Stimulated activated CD8-positive, alpha-beta memory T cell treated with anti-CD3 and anti-CD28 coated beads, Interleukin-15, amount 100 ng/mL, for 48 hours (primary cell): ENCODE data around the gene CDH13.

Source experiments
- DNase-seq, 2 donors: peaks; one replicate each; pipeline ENCODE4 v3.0.0-alpha.2; 2020; ENCODE audit warnings: low read depth in 2 of 2

Gene CDH13

DNA sequence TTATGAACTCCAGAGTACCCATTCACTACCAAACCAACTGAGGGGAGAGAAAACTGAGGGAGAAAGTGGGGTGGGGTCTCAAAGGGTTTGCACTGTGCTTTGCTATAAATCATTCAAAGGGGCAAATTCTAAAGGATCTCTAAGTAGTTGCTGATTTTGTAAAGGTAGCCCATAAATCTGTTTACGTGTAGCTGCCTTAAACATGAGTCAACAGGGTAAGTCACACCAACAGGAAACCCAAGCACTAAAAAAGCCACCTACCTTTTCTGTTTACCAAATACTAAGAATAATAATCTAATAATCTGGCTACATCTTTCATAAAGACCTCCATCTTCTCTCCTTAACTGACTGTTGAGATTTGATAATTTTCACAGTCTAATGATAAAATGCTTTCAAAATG, 1172.6 kb downstream of the CDH13 start:
- no peak for DNase-seq

DNA sequence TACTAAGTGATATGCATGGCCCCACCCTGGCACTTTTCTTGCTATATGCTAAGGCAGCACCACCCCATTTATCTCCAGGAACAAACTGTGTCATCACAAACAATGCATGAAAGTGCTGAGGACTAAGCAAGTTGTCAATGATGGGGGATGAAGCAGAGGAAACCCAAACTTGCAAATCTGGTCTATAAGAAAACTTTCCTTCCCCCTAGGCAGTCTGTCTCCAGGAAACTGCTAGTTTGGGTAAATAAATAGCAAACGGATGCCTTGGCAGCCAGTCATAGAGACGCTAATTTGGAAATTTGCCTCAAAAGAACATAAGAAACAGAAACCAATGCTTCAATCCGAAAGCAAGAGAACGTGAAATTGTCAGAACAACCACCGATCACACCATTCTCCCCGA, 1175.4 kb downstream of the CDH13 start:
- no peak for DNase-seq

DNA sequence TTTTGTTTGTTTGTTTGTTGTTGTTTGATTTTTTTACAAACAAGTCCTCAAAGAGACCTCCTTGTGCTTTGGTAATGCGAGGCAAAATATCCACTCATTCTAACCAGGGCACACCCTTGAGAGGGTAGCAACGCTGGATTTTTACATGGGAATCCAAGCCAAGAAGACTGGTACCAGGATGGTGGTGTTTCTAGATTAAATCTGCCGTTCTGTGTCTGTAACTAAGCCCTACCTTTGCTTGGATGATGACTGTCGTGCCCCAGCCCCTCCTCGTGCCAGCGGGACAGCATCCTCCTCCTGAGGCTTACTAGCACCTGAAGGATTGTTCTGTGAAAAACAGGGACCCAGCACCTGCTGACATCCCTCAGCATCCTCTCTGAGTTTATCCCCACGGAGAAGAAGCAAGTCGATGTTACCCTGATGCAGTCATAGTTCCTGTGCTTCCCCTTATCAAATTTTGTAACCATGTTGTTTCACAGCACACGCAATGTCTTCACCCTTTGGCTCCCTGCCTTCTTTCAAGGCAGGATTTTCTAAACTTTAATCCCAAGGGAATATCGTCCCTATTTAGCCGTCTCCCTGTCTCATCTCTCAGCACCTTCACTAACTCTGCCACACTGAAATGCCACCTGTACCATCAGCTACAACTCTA, 1175.9 kb downstream of the CDH13 start:
- no peak for DNase-seq

DNA sequence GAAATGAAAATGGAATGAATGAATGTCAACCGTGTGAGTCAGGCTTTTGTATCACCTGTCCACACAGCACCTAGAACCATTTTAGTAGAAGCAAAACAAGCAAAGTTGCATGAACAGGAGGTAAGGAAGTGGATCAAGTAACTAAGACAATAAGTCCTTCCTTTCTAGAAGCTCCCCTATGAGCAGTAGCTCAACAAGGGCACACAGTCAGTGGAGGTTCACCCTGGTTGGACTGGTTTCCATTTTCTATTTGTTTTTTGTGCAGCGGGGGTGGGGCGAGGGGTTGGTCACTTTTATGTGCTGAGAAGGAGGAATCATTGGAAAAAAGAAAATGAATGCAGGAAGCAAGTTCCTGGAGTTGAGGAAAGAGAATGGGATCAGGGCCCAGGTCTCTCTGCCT, 1177.0 kb downstream of the CDH13 start:
- no peak for DNase-seq

DNA sequence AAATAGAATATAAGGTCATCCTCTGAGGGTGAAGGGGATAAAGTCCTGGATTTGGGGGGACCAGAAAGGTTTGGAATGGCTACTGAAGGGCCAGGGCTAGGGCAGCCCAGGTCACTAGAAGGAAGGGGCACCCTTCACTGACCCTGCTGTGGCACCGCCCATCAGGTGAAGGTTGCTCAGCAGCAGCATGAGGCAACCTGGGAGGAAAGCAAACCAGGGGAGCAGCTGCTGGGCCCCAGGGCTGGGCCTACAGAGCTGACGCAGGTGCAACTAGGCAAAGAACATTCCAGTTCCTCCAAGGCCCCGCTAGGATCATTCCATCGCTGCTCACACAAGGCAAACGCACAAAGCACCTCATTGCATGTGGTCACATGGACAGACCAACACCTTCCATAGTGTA, 1177.6 kb downstream of the CDH13 start:
- no peak for DNase-seq

DNA sequence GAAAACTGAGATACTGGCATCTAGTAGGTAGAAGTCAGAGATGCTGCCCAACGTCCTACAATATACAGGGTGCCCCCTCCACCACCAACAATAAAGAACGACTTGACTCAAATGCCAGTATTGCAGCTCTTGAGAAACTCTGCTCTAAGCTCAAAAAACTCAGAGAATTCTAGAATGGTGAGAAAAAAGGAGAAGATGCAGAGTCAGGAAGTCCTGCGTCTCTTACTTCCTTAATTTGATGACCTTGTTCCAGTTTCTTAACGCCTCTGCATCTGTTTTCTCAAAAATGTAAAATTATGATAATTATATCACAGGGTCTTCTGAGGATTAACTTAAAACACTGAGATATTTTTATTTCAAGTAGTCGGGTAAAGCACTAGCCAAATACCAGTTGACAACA, 1179.3 kb downstream of the CDH13 start:
- DNase-seq = no peak

DNA sequence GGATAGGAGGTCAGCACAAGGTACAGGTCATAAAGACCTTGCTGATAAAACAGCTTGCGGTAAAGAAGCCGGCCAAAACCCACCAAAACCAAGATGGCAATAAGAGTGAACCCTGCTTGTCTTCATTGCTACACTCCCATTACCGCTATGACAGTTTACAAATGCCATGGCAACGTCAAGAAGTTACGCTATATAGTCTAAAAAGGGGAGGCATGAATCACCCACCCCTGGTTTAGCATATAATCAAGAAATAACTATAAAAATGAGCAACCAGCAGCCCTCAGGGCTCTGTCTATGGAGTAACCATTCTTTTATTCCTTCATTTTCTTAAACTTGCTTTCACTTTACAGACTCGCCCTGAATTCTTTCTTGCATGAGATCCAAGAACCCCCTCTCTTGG, 1180.0 kb downstream of the CDH13 start:
- no peak for DNase-seq

DNA sequence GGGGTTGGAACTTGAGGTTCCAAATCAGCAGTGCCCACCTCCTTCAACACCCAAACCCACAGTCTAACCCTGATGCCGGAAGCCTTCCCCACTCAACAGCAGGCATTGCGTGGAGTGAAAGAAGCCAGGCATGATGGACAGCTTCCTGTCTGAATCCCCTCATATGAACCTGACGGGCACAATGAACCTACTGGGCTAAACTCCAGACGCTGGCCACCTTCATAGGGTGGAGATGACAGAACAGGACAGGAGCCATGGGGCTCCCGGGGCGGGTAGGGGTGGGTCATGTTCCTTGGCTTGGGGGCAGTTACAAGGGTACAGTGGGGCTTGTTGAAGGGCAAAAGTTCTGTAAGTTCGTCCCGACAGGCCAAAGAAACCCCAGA, 1180.5 kb downstream of the CDH13 start:
- no peak for DNase-seq

DNA sequence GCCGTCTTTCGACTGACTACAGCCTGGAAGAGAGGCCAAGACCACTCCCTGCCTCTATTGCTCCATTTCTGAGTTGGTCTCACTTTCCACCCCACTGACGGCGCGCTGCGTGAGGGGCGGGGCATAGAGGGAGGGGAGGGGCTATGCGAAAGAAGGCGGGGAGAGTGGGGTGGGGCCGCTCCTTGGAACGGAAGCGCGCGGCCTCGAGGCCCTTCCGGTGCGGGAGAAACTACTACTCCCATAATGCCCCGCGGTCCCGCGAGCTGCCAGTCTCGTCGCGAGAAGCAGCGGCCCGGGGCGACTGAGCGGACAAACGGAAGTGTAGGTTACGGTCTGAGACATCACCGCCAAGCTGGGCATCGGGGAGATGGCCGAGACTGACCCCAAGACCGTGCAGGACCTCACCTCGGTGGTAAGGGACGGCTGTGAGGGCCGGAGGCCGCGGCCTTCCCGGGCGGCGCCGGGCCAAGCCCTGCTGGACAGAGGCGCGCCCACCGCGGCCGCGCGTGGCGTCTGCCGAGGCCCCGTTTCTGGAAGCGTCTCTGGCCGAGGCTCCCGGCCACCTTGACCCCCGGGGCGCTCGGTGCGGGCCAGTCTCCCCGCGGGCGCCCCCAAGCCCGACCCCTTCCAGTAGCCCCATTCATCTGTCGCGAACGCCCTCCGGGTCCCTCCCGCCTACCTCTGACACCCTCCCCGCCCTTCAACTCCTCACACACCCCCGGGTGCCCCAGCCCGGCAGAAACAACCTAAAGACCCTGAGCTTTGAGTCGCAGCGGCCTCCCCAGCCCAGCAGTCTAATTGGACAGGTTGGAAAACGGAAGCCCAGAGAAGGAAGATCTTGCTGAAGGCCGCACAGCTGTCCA, 1181.2 kb downstream of the CDH13 start, which contains the start of gene HSBP1:
Gene HSBP1 (plus strand): TSS at position 269 of the 863 bp plus-strand sequence. CDS start 99 bp downstream, at position 368.
- DNase-seq = peak; percentile 84 to 91

DNA sequence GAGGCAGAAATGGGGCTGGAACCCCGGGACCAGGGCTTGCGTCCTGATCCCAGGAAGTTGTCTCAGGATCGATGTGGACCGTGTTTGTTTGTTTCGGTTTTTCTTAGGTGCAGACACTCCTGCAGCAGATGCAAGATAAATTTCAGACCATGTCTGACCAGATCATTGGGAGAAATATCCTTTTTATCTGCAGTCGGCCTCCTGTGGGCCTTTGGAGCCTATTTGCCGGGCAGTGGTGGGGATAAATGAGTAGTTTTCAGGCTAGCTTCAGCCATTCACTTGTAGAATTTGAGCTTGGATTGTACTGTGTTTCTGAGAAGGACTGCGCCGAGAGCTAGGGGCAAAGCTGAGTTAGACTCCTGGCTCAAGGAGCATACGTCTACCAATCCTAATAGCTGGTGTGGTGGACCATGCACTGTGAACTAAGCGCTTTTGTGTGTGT, 1181.8 kb downstream of the CDH13 start:
- no peak for DNase-seq

DNA sequence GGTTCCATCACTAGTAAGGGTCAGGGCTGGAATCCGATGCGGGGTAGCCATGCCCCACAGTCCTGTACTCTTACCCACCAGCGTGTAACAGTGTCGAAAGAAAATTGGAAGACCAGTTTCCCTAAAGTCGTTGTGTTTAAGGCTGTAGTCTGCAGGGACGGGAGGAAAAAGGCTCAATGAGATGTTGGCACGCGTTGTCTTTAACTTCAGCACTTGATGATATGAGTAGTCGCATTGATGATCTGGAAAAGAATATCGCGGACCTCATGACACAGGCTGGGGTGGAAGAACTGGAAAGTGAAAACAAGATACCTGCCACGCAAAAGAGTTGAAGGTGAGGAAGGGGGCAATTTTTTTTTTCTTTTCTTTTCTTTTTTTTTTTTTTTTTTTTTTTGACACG, 1182.3 kb downstream of the CDH13 start:
- DNase-seq = no peak

DNA sequence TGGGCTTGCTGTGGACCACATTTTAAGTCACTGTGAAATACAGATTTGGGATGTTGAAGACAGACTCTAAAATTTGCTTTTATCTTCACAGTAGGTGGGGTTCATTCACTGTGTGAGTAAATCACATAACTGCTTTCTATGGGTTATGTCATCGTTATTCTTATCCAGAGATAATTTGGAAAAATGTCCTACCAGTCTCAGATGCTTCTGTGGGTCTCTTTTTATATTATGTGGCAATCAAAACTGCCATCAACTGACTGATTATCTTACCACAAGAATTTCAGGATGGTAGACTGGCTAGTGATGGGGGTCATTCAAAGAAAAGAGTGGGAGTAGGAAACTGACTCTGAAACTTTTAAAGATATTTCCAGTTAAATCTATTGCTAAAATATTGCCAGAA, 1184.1 kb downstream of the CDH13 start:
- DNase-seq = no peak

DNA sequence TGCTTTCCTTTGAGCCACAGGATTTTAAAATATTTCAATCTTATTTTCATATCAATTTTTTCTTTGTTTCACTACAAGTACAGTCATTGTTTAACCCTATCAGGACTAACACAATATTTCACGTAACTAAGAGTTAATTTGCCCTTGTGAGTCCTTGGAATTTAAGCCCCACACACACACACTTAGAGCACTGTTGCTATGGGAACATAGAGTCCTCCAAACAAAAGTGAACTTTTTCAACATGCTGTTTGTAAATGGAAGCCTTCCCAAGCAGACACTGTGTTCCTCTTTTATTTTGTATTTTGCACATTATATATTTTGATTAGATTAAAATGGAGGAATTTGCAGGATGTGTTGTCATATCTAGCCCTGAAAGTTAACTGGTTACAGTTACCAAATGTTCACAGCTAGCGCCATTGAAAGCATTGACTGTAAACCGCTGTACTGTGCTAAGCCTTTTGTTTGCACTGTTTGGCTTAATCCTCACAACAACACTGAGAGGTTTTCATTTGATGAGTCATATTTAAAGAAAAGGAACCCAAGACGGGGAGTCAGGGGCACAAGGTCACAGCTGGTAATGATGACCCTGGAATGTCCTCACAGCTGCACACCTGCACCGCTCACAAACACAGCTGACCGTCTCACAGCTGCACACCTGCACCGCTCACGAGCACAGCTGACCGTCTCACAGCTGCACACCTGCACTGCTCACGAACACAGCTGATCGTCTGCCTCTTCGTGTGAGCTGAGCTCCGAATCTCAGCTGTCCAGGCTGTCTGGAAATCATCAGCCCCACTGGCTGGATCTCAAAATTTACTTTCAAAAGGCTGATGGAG, 1187.3 kb downstream of the CDH13 start:
- DNase-seq = no peak

DNA sequence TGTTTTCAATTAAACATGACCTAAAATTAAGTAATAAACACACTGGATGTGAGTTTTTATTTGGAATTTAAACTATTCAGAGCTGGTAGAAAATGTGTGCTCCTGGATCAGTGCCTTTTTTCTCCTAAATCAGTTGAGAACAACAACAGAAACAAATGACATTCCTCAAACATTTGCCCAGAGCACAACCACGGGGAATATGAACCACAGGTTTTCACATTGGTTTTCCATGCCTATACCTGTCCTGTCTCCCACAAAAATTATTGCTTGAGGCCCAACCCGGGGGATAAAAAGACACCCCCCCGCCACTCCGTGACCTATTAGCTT, 1187.9 kb downstream of the CDH13 start:
- DNase-seq = no peak

DNA sequence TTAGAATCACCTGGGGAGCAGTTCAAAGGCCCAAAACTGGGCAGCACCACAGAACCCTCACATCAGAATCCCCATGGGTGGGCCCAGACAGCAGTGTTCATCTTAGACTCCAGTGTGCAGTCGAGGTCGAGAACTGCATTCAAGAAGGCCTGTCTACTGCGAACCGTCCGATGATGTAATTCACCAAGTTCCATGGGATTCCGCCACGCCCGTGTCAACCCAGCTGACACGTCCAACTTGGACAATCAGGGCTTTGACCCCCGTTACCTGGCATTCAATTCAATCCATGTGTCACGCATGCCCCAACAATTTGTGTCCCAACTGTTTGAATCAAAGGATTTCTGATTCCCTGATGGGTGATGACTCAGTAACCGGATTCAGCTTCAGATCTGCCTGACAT, 1190.3 kb downstream of the CDH13 start:
- DNase-seq = no peak

DNA sequence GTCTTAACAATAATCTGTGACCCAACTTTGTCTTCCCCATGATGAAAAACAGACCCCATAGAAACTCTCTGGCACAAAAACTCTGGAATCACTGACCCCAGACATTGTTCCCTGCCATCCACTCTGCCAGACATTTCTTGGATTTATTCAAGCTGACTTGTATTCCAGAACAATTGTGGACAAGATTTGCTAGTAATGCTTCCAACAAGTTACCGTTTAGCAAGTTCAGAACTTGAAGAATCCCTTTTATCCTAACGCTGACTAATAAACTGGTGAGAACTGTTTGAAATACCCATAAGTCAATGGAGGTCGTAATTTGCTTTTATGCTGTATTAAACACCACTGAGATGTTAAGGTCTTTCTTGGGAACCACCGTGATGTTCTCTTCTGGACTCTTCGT, 1191.5 kb downstream of the CDH13 start:
- DNase-seq = no peak

DNA sequence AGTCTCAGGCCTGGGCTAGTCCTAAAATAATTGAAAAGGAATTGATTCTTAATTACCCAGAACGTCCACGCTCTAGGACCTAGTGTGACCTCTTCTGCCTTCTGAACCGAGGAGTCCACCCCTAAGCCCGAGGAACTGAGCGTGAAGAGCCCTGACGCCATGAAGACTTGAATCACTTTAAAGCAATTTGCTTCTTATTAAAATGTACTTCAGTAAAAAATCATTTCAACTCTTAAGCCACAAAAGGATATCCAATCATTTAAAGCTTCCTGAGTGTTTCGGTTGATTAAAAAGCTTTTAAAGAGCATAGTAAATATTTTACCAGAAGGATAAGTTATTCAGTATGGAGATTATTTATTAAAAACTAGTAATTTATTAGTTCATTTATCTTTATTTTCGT, 1192.6 kb downstream of the CDH13 start:
- no peak for DNase-seq

DNA sequence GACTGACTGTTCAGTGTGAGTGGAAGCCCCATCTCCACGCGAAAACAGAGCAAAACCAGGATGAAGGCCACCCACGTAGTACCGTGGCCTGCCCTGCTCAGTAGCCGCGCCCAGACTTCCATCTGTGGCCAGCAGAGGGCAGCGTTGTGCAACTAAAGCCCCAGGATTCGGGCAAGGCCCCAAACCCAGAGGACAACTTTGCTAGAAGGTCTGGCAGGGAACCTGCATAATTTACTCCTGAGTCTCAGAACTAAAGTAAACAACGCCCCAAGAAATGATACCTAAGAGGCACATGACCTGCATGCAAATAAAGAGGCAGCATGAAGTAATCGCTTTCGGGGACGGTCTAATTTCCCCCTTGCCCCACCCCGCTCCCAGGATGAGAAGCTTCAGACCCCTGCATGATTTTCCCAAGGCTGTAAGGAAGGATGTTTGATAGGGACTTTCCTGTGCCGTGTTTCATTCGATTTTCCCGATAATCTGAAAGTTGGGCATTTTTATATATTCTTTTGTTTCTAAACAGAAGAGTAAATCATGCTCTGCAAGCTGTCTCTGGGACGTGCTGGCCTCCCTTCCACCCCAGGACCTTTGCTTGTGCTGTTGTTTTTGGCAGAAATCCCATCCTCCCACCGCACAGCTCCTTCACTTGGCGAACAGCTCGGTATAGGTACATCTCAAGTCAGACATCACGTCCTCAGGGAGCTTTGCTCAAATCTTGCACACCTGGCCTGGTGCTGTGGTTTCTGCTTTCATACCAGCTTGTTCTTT, 1199.6 kb downstream of the CDH13 start:
- DNase-seq = peak; percentile 53 to 57

DNA sequence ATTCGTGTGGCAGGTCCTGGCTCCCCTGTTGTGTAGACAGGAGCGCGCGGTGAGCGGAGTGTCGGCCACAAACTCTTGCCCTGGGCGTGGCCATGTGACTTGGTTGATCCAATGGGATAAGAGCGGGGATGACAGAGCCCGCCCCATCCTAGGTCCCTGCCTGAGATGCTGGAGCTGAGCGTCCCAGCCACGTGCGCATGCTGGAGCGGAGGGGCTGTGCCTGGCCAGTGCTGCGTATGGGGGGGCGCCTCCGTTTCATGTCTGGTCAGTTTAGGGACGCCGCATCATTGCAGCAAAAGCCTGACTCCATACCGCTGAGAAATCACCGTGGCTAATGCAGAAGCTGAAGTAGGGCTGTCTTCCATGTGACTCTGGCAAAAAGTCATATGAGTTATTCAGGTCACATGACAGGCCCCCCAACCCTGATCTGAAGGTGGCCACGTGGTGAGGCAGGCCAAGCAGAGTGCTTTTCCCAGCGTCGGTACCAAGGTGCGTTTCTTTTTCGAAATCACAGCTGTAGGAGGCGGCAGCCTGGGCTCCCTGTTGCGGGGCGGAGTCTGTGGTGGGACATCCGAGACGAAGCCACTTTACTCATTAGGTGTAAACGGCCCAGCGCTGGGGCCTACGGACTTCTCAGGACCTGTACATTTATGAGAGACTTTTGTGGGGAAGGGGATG, 1203.5 kb downstream of the CDH13 start:
- no peak for DNase-seq

DNA sequence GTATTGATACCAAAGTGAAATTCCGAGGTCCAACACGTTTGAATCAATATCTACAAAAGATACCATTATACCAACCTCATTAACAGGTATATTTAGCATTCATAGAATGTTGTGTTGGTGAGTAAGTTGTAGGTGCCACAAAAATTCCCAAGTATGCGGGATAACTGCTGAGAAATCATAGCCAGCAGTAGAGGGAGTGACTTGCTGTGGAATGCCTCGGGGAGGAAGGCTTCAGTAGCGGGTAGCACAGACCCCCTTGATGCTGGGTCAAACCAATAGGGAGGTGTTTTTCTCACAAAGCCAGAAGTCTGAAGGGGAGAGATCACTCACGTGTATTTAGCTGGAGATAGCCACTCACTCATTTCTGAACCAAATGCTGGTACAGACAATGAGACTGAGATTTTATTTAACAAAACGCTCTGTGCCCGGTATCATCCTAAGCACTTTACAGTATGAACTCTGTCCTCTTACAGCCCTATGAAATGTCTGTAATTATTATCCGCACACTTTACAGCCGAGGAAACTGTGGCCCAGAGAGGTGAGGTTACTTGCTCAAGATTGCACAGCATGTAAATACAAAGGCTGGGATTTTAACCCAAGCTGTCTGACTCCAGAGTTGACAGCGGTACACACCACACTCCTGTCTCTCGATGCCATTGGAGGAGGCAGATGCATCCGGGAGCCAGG, 1204.1 kb downstream of the CDH13 start:
- DNase-seq = no peak
